IPS-18a (cell line): ENCODE results near the gene RAB40B.

Experiments used
- H3K27ac ChIP-seq: one replicate; pipeline ENCODE4 v1.5.1; 2013; ENCODE audit warnings: low read length
- H3K27me3 ChIP-seq: one replicate; pipeline ENCODE4 v1.6.1; 2013; ENCODE audit warnings: mild to moderate bottlenecking, low read length; ENCODE audit not compliant: control insufficient read depth, insufficient read depth
- H3K36me3 ChIP-seq: one replicate; pipeline ENCODE4 v1.6.1; 2013; ENCODE audit warnings: low read depth, low read length; ENCODE audit not compliant: control insufficient read depth
- H3K4me1 ChIP-seq: one replicate; pipeline ENCODE4 v1.6.1; 2013; ENCODE audit warnings: low read depth, low read length; ENCODE audit not compliant: control insufficient read depth
- H3K4me3 ChIP-seq: one replicate; pipeline ENCODE4 v1.5.1; 2013; ENCODE audit warnings: low read length
- H3K9ac ChIP-seq: one replicate; pipeline ENCODE4 v1.6.1; 2013; ENCODE audit warnings: mild to moderate bottlenecking, low read length, moderate library complexity
- H3K9me3 ChIP-seq: one replicate; pipeline ENCODE4 v1.6.1; 2013; ENCODE audit warnings: low read depth, low read length; ENCODE audit not compliant: control insufficient read depth

RAB40B gene

GRCh38 chr17:82696916-82697807 is 1.3 kb downstream of the RAB40B start:
- Histone ChIP-seq H3K9me3 (no peaks in the 10 kb centered on the region), H3K27ac (no peak overlapping the region), H3K4me3 (peak overlapping the region; percentile 30), H3K4me1 (no peaks in the 10 kb centered on the region), H3K36me3 (no peaks in the 10 kb centered on the region), H3K27me3 (peaks cover 44% of the 10 kb centered on the region), H3K9ac (no peak overlapping the region)

- H3K9me3 ChIP-seq, result no peaks in the 10 kb centered on the region
- H3K27me3 ChIP-seq, result peaks cover 44% of the 10 kb centered on the region
- H3K9ac ChIP-seq, result no peak overlapping the region
- H3K27ac ChIP-seq, result no peak overlapping the region
- H3K36me3 ChIP-seq, result no peaks in the 10 kb centered on the region
- no peak overlapping the region for H3K4me3 ChIP-seq
- H3K4me1 ChIP-seq, result no peaks in the 10 kb centered on the region
These were observed 2.2 kb downstream of the RAB40B start for GRCh38 chr17:82696259-82696658.

GRCh38 chr17:82694647-82695046 is 3.9 kb downstream of the RAB40B start:
- H3K4me3 ChIP-seq, result no peak overlapping the region
- H3K27me3 ChIP-seq, result peaks cover 35% of the 10 kb centered on the region
- no peak overlapping the region for H3K27ac ChIP-seq
- H3K36me3 ChIP-seq, result no peaks in the 10 kb centered on the region
- no peaks in the 10 kb centered on the region for H3K4me1 ChIP-seq
- H3K9me3 ChIP-seq, result no peaks in the 10 kb centered on the region
- no peak overlapping the region for H3K9ac ChIP-seq

GRCh38 chr17:82693168-82693867 is 5.2 kb downstream of the RAB40B start:
- no peak overlapping the region for H3K4me3 ChIP-seq
- no peaks in the 10 kb centered on the region for H3K36me3 ChIP-seq
- H3K9ac ChIP-seq, result no peak overlapping the region
- H3K9me3 ChIP-seq, result no peaks in the 10 kb centered on the region
- H3K27me3 ChIP-seq, result peaks cover 29% of the 10 kb centered on the region
- no peaks in the 10 kb centered on the region for H3K4me1 ChIP-seq
- no peak overlapping the region for H3K27ac ChIP-seq

- Histone ChIP-seq H3K36me3 (no peaks in the 10 kb centered on the region), H3K4me1 (no peaks in the 10 kb centered on the region), H3K27ac (no peak overlapping the region)
These were observed 6.2 kb downstream of the RAB40B start for GRCh38 chr17:82692268-82692667.

GRCh38 chr17:82691714-82692113 is 6.8 kb downstream of the RAB40B start:
- peaks cover 15% of the 10 kb centered on the region for H3K27me3 ChIP-seq
- H3K36me3 ChIP-seq, result no peaks in the 10 kb centered on the region
- H3K27ac ChIP-seq, result no peak overlapping the region
- H3K9ac ChIP-seq, result no peak overlapping the region
- no peaks in the 10 kb centered on the region for H3K4me1 ChIP-seq
- H3K9me3 ChIP-seq, result no peaks in the 10 kb centered on the region
- no peak overlapping the region for H3K4me3 ChIP-seq

More at GRCh38 chr17:82692268-82692667, 6.2 kb downstream of the RAB40B start:
- Histone ChIP-seq H3K4me3 (no peak overlapping the region), H3K27me3 (peaks cover 21% of the 10 kb centered on the region), H3K9me3 (no peaks in the 10 kb centered on the region), H3K9ac (no peak overlapping the region)

- Histone ChIP-seq H3K4me1 (no peaks in the 10 kb centered on the region), H3K27ac (no peak overlapping the region), H3K9me3 (no peaks in the 10 kb centered on the region), H3K4me3 (no peak overlapping the region), H3K36me3 (no peaks in the 10 kb centered on the region), H3K27me3 (peaks cover 8% of the 10 kb centered on the region), H3K9ac (no peak overlapping the region)
These were observed 7.6 kb downstream of the RAB40B start for GRCh38 chr17:82690786-82691489.

- Histone ChIP-seq H3K4me3 (no peak overlapping the region), H3K27ac (no peak overlapping the region), H3K4me1 (no peaks in the 10 kb centered on the region), H3K9me3 (no peaks in the 10 kb centered on the region), H3K9ac (no peak overlapping the region), H3K36me3 (no peaks in the 10 kb centered on the region), H3K27me3 (no peaks in the 10 kb centered on the region)
These were observed 9.4 kb downstream of the RAB40B start for GRCh38 chr17:82689077-82689476.

- Histone ChIP-seq H3K27ac (no peak overlapping the region), H3K4me3 (no peak overlapping the region), H3K9ac (no peak overlapping the region), H3K4me1 (no peaks in the 10 kb centered on the region), H3K9me3 (no peaks in the 10 kb centered on the region), H3K27me3 (no peaks in the 10 kb centered on the region), H3K36me3 (no peaks in the 10 kb centered on the region)
These were observed 10.6 kb downstream of the RAB40B start for GRCh38 chr17:82687871-82688270.

GRCh38 chr17:82687375-82687861 is 11.1 kb downstream of the RAB40B start:
- Histone ChIP-seq H3K27me3 (no peaks in the 10 kb centered on the region), H3K4me3 (no peak overlapping the region), H3K4me1 (no peaks in the 10 kb centered on the region), H3K9me3 (no peaks in the 10 kb centered on the region), H3K27ac (no peak overlapping the region), H3K36me3 (no peaks in the 10 kb centered on the region), H3K9ac (no peak overlapping the region)
